Measurements from ENCODE around the gene AFAP1. TPM values are rescaled to one million over a fixed set of nuclear protein-coding genes. Genes with fewer than 3 reads are reported as not detected.

Gene AFAP1
- total RNA-seq, 1 donor from 2014 or later, result 67.9 TPM

- Mint-ChIP-seq H3K4me1 (ENCODE audit: low read depth, unreplicated experiment) (no peaks in the 10 kb centered on the region), H3K27me3 (ENCODE audit: low read depth, unreplicated experiment) (peaks cover 41% of the 10 kb centered on the region), H3K9me3 (ENCODE audit: unreplicated experiment) (peaks cover 4% of the 10 kb centered on the region), H3K27ac (ENCODE audit: unreplicated experiment) (no peak overlapping the region), H3K36me3 (ENCODE audit: low read depth, unreplicated experiment) (peaks cover 16% of the 10 kb centered on the region), H3K4me3 (ENCODE audit: unreplicated experiment) (no peak overlapping the region)
- H4K20me1 ChIP-seq (ENCODE audit: insufficient read depth, low read length), result peaks cover 6% of the 10 kb centered on the region
- H3K36me3 ChIP-seq (ENCODE audit: insufficient read depth, low read length), result no peaks in the 10 kb centered on the region
- no peak overlapping the region for H3K9ac ChIP-seq (ENCODE audit: low read length)
- H3K9me3 ChIP-seq (ENCODE audit: insufficient read depth, low read depth, low read length), result no peaks in the 10 kb centered on the region
- H3K4me3 ChIP-seq (ENCODE audit: insufficient read depth, low read depth, low read length), result no peak overlapping the region
- H3K4me1 ChIP-seq (ENCODE audit: insufficient read depth, low read length), result peaks cover 5% of the 10 kb centered on the region
- no peaks in the 10 kb centered on the region for H3K79me2 ChIP-seq (ENCODE audit: insufficient read depth, low read length)
- FAIRE-seq (no peak), DNase-seq (ENCODE audit: low read depth) (no peak)
- peaks cover 5% of the 10 kb centered on the region for H3K27me3 ChIP-seq (ENCODE audit: insufficient read depth, low read length)
- no peak overlapping the region for H3K4me2 ChIP-seq (ENCODE audit: low read length)
- H3K27ac ChIP-seq (ENCODE audit: low read depth, low read length), result no peak overlapping the region
- TF ChIP-seq CTCF (IDR thresholded peaks at IDR 0.05; ENCODE audit: insufficient read depth, low read depth, low read length) (no peak), EZH2 (IDR thresholded peaks at IDR 0.05; ENCODE audit: insufficient read depth, low read length) (no peak)
- no peak overlapping the region for H2AFZ ChIP-seq (ENCODE audit: low read depth, low read length)
These were observed 211.9 kb downstream of the AFAP1 start for GRCh38 chr4:7727749-7728148.

GRCh38 chr4:7726665-7727413 lies 212.8 kb downstream of the AFAP1 start:
- no peaks in the 10 kb centered on the region for H3K36me3 ChIP-seq (ENCODE audit: insufficient read depth, low read length)
- no peak overlapping the region for H3K9ac ChIP-seq (ENCODE audit: low read length)
- H4K20me1 ChIP-seq (ENCODE audit: insufficient read depth, low read length), result peaks cover 6% of the 10 kb centered on the region
- H3K79me2 ChIP-seq (ENCODE audit: insufficient read depth, low read length), result no peaks in the 10 kb centered on the region
- Mint-ChIP-seq H3K4me3 (ENCODE audit: unreplicated experiment) (no peak overlapping the region), H3K27me3 (ENCODE audit: low read depth, unreplicated experiment) (peaks cover 38% of the 10 kb centered on the region), H3K27ac (ENCODE audit: unreplicated experiment) (no peak overlapping the region), H3K4me1 (ENCODE audit: low read depth, unreplicated experiment) (no peaks in the 10 kb centered on the region), H3K36me3 (ENCODE audit: low read depth, unreplicated experiment) (peaks cover 12% of the 10 kb centered on the region), H3K9me3 (ENCODE audit: unreplicated experiment) (peaks cover 4% of the 10 kb centered on the region)
- no peak overlapping the region for H2AFZ ChIP-seq (ENCODE audit: low read depth, low read length)
- no peaks in the 10 kb centered on the region for H3K9me3 ChIP-seq (ENCODE audit: insufficient read depth, low read depth, low read length)
- FAIRE-seq (no peak), DNase-seq (ENCODE audit: low read depth) (no peak)
- H3K4me3 ChIP-seq (ENCODE audit: insufficient read depth, low read depth, low read length), result no peak overlapping the region
- H3K27me3 ChIP-seq (ENCODE audit: insufficient read depth, low read length), result peaks cover 2% of the 10 kb centered on the region
- no peak overlapping the region for H3K27ac ChIP-seq (ENCODE audit: low read depth, low read length)
- peaks cover 5% of the 10 kb centered on the region for H3K4me1 ChIP-seq (ENCODE audit: insufficient read depth, low read length)
- H3K4me2 ChIP-seq (ENCODE audit: low read length), result no peak overlapping the region
- no peak for TF ChIP-seq CTCF (IDR thresholded peaks at IDR 0.05; ENCODE audit: insufficient read depth, low read depth, low read length)

- Mint-ChIP-seq H3K4me3 (ENCODE audit: unreplicated experiment) (no peak overlapping the region), H3K27me3 (ENCODE audit: low read depth, unreplicated experiment) (peaks cover 34% of the 10 kb centered on the region), H3K9me3 (ENCODE audit: unreplicated experiment) (peaks cover 4% of the 10 kb centered on the region), H3K4me1 (ENCODE audit: low read depth, unreplicated experiment) (no peaks in the 10 kb centered on the region), H3K27ac (ENCODE audit: unreplicated experiment) (no peak overlapping the region), H3K36me3 (ENCODE audit: low read depth, unreplicated experiment) (peaks cover 12% of the 10 kb centered on the region)
- Histone ChIP-seq H3K79me2 (ENCODE audit: insufficient read depth, low read length) (no peaks in the 10 kb centered on the region), H3K4me1 (ENCODE audit: insufficient read depth, low read length) (peaks cover 5% of the 10 kb centered on the region), H3K36me3 (ENCODE audit: insufficient read depth, low read length) (no peaks in the 10 kb centered on the region), H3K9ac (ENCODE audit: low read length) (no peak overlapping the region), H3K27ac (ENCODE audit: low read depth, low read length) (no peak overlapping the region), H2AFZ (ENCODE audit: low read depth, low read length) (no peak overlapping the region), H3K4me2 (ENCODE audit: low read length) (no peak overlapping the region), H3K4me3 (ENCODE audit: insufficient read depth, low read depth, low read length) (no peak overlapping the region), H4K20me1 (ENCODE audit: insufficient read depth, low read length) (peaks cover 6% of the 10 kb centered on the region), H3K27me3 (ENCODE audit: insufficient read depth, low read length) (no peaks in the 10 kb centered on the region), H3K9me3 (ENCODE audit: insufficient read depth, low read depth, low read length) (no peaks in the 10 kb centered on the region)
- DNase-seq (ENCODE audit: low read depth) (no peak), FAIRE-seq (no peak)
- no peak for TF ChIP-seq CTCF (IDR thresholded peaks at IDR 0.05; ENCODE audit: insufficient read depth, low read depth, low read length)
- no peak for TF ChIP-seq EZH2 (IDR thresholded peaks at IDR 0.05; ENCODE audit: insufficient read depth, low read length)
These were observed 213.7 kb downstream of the AFAP1 start for GRCh38 chr4:7725951-7726350.

Measured in astrocyte (in vitro differentiated cells and primary cell).